Neural cell (in vitro differentiated cells): ENCODE measurements around the gene IFIT2.

Source experiments
- CTCF ChIP-seq: fragments of 450-650 bp; IDR thresholded peaks from 2 replicates; pipeline ENCODE4 v1.5.1; 2014; ENCODE audit warnings: antibody characterized with exemption, mild to moderate bottlenecking, moderate library complexity; ENCODE audit not compliant: poor library complexity, severe bottlenecking
- EP300 ChIP-seq: fragments of 450-650 bp; conservative IDR thresholded peaks from 2 replicates; pipeline ENCODE4 v1.6.1; 2014; ENCODE audit warnings: antibody characterized with exemption, mild to moderate bottlenecking, moderate library complexity; ENCODE audit not compliant: poor library complexity, severe bottlenecking
- EZH2 ChIP-seq: fragments of 200-600, 300-800 bp; shearing (Covaris generic), sonication (generic); IDR thresholded peaks from 2 replicates; pipeline ENCODE4 v1.6.1; 2014; ENCODE audit warnings: antibody characterized with exemption, low read length, borderline replicate concordance, mild to moderate bottlenecking; ENCODE audit not compliant: insufficient read depth, poor library complexity, severe bottlenecking
- POLR2AphosphoS5 ChIP-seq: IDR thresholded peaks from 2 replicates; pipeline ENCODE4 v1.6.1; 2012
- RAD21 ChIP-seq: fragments of 450-650 bp; conservative IDR thresholded peaks from 2 replicates; pipeline ENCODE4 v1.6.1; 2014; ENCODE audit warnings: antibody characterized with exemption, mild to moderate bottlenecking, moderate library complexity
- SMC3 ChIP-seq: fragments of 450-650 bp; conservative IDR thresholded peaks from 2 replicates; pipeline ENCODE4 v1.6.1; 2014; ENCODE audit warnings: antibody characterized with exemption, mild to moderate bottlenecking, moderate library complexity; ENCODE audit not compliant: poor library complexity
- TAF1 ChIP-seq: IDR thresholded peaks from 2 replicates; pipeline ENCODE4 v1.6.1; 2012; ENCODE audit warnings: low read depth
- TF ChIP-seq, protein P1 (sequence below): IDR thresholded peaks from 2 replicates; pipeline ENCODE4 v1.6.1; 2012; ENCODE audit warnings: borderline replicate concordance

DNA sequence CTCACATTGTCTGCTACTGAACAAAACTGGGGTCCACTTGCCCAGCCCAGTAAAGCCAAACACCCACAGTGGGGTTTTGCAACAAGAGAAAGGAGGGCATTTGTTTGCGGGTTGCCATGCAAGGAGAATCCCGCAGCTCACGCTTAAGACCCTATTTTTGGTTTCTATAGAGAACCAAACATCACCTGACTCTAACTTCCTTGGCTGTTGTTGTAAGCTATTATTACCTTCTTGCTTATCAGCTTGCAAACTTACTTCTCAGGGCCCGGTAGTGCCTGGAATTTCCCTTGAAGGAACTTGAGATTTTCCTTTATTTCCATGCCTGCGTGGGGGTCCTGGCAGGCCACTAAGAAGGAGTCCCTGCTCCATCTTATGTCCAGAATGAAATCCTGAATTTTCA lies 46.6 kb downstream of the IFIT2 start:
- TF ChIP-seq CTCF: no peak
- TF ChIP-seq POLR2AphosphoS5: no peak
- TF ChIP-seq TAF1: no peak
- TF ChIP-seq, protein P1, sequence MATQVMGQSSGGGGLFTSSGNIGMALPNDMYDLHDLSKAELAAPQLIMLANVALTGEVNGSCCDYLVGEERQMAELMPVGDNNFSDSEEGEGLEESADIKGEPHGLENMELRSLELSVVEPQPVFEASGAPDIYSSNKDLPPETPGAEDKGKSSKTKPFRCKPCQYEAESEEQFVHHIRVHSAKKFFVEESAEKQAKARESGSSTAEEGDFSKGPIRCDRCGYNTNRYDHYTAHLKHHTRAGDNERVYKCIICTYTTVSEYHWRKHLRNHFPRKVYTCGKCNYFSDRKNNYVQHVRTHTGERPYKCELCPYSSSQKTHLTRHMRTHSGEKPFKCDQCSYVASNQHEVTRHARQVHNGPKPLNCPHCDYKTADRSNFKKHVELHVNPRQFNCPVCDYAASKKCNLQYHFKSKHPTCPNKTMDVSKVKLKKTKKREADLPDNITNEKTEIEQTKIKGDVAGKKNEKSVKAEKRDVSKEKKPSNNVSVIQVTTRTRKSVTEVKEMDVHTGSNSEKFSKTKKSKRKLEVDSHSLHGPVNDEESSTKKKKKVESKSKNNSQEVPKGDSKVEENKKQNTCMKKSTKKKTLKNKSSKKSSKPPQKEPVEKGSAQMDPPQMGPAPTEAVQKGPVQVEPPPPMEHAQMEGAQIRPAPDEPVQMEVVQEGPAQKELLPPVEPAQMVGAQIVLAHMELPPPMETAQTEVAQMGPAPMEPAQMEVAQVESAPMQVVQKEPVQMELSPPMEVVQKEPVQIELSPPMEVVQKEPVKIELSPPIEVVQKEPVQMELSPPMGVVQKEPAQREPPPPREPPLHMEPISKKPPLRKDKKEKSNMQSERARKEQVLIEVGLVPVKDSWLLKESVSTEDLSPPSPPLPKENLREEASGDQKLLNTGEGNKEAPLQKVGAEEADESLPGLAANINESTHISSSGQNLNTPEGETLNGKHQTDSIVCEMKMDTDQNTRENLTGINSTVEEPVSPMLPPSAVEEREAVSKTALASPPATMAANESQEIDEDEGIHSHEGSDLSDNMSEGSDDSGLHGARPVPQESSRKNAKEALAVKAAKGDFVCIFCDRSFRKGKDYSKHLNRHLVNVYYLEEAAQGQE: no peak
- TF ChIP-seq EP300: no peak
- no peak for TF ChIP-seq EZH2
- no peak for TF ChIP-seq RAD21
- TF ChIP-seq SMC3: no peak
